ENCODE measurements around the gene TTC24.
"Not testable (repeated sequence)": the region's sequence is repeated elsewhere in the genome, so short reads cannot be mapped to it uniquely, and the experiment has no call there.

Gene TTC24

GRCh38 chr1:156583821-156584622, 4.5 kb downstream of the TTC24 start:
- TF ChIP-seq, protein P1, sequence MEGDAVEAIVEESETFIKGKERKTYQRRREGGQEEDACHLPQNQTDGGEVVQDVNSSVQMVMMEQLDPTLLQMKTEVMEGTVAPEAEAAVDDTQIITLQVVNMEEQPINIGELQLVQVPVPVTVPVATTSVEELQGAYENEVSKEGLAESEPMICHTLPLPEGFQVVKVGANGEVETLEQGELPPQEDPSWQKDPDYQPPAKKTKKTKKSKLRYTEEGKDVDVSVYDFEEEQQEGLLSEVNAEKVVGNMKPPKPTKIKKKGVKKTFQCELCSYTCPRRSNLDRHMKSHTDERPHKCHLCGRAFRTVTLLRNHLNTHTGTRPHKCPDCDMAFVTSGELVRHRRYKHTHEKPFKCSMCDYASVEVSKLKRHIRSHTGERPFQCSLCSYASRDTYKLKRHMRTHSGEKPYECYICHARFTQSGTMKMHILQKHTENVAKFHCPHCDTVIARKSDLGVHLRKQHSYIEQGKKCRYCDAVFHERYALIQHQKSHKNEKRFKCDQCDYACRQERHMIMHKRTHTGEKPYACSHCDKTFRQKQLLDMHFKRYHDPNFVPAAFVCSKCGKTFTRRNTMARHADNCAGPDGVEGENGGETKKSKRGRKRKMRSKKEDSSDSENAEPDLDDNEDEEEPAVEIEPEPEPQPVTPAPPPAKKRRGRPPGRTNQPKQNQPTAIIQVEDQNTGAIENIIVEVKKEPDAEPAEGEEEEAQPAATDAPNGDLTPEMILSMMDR (IDR thresholded peaks at IDR 0.05; ENCODE audit: low read depth, low read length, missing control alignments), result peak; percentile 85
- H3K4me3 ChIP-seq (replicated peaks; ENCODE audit: low read depth, low read length), result no peak overlapping the region
- peak; percentile 59 for DNase-seq (ENCODE audit: extremely low read depth, low read depth)

- DNase-seq (ENCODE audit: extremely low read depth, low read depth), result no peak
- no peak overlapping the region for H3K4me3 ChIP-seq (replicated peaks; ENCODE audit: low read depth, low read length)
- TF ChIP-seq, protein P1 (IDR thresholded peaks at IDR 0.05; ENCODE audit: low read depth, low read length, missing control alignments), result peak; percentile 49
Observed at GRCh38 chr1:156584813-156585212, 5.3 kb downstream of the TTC24 start.

DNA sequence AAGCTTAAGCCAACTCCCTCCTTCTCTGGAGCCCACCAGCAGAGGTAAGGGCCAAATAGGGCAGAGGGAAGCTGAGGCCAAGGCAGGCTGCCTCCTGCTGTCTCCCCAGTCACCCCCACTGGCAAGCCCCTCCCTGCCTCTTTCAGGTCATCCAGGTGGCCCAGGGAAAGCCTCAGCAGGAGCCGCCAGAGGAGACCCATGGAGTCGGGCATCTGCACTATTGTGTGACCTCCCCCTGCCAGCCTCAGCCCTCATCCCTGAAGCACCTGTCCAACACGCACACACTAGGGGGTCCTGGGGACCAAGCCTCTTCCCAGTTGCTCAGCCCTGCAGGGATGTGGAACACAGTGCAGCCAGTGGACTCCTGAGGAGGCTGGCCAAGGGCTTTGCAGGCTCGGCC, 6.8 kb downstream of the TTC24 start:
- H3K4me3 ChIP-seq (replicated peaks; ENCODE audit: low read depth, low read length), result no peak overlapping the region
- TF ChIP-seq, protein P1 (IDR thresholded peaks at IDR 0.05; ENCODE audit: low read depth, low read length, missing control alignments), result no peak
- DNase-seq (ENCODE audit: extremely low read depth, low read depth), result no peak

DNA sequence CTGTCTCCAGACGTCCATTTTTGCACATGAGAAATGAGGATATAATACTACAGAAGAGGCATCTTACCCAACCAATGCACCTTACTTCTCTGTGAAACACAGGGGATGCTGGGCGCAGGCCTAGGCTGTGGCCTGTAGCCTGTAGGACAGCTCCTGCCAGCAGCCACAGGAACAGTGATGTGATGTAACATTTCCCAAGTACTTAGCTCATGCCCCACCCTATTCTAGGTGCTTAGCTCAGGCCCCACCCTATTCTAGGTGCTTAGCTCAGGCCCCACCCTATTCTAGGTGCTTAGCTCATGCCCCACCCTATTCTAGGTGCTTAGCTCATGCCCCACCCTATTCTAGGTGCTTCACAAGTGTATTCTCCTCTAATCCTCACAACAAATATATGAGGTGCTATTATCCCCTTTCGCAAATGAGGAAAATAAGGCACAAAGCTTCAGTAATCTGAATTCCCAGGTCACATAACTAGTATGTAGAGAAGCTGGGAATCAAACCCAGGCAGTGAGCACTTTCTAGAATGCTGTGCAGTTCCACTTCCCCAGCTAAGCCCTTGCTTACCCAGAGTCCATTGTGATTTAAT, 7.5 kb downstream of the TTC24 start:
- TF ChIP-seq, protein P1 (IDR thresholded peaks at IDR 0.05; ENCODE audit: low read depth, low read length, missing control alignments), result no peak
- no peak for DNase-seq (ENCODE audit: extremely low read depth, low read depth)
- H3K4me3 ChIP-seq (replicated peaks; ENCODE audit: low read depth, low read length), result no peak overlapping the region

DNA sequence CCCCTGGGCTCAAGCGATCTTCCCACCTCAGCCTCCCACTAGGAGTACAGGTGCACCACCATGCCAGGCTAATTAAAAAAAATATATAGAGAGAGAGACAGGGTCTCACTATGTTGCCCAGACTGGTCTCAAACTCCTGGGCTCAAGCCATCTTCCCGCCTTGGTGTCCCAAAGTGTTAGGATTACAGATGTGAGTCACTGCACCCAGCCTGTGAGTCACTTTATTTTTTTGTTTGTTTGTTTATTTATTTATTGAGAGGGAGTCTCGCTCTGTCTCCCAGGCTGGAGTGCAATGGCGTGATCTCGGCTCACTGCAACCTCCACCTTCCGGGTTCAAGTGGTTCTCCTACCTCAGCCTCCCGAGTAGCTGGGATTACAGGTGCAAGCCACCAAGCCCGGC, 8.4 kb downstream of the TTC24 start:
- DNase-seq (ENCODE audit: extremely low read depth, low read depth); H3K4me3 ChIP-seq (replicated peaks; ENCODE audit: low read depth, low read length): not testable (repeated sequence)

- no peak overlapping the region for H3K4me3 ChIP-seq (replicated peaks; ENCODE audit: low read depth, low read length)
- TF ChIP-seq, protein P1 (IDR thresholded peaks at IDR 0.05; ENCODE audit: low read depth, low read length, missing control alignments), result no peak
- no peak for DNase-seq (ENCODE audit: extremely low read depth, low read depth)
Observed at GRCh38 chr1:156589546-156589945, 10.0 kb downstream of the TTC24 start.

- DNase-seq (ENCODE audit: extremely low read depth, low read depth), result no peak
- peak overlapping the region; percentile 81 for H3K4me3 ChIP-seq (replicated peaks; ENCODE audit: low read depth, low read length)
- TF ChIP-seq, protein P1 (IDR thresholded peaks at IDR 0.05; ENCODE audit: low read depth, low read length, missing control alignments), result no peak
Observed at GRCh38 chr1:156590326-156591180, 11.0 kb downstream of the TTC24 start.
